Endothelial cell of hepatic sinusoid (primary cell): ENCODE measurements around the gene HLA-DRB1.
"Not testable (repeated sequence)": the region's sequence is repeated elsewhere in the genome, so short reads cannot be mapped to it uniquely, and the experiment has no call there.

Experiments
- in situ Hi-C: cut with HindIII; loops from 2 replicates; pipeline ENCODE4 v1.10.0; 2017; ENCODE audit warnings: low sequenced_read_pairs

HLA-DRB1 gene

DNA sequence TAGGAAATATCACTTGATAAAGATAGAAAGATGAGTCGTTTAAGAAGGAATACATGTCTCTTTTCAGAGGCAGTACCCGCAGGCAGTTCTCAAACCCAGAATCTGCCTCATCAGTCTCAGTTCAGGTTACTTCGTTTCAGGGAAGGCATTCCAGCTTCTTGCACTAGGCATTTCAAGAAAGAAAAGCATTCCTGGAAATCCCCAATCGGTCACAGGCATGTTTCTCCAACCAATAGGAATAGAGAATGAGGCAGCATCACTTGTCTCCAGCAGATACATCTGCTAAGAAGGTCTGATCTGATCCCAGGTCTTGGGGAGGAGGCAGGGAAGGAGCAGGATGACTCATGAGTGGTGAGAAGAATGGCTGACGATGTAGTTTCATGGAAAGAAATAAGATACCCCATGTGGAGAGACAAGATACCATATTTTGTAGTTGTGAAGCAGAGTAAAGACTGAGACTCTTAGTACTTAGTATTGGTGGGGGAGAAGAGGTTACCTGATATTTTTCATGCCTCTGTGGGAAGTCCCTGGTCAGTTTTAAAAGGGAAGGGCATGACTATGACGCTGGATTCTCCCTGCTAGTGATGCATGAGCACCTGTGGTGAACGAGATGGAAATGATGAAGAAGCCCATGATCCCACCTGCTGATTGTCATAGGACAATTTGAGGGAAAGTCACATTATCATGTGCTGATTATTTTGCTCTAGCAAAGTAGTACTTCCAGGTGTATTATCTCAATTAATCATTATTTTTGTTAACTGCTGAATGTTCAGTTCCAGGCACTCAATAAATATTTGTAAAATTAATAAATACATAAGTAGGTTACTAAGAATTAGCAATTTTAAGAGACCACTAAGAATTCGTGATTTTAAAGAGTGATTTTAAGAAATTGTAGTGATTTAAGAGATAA lies 20.3 kb upstream of the HLA-DRB1 start:
- in situ Hi-C loops, result no loop called here

- in situ Hi-C loops, result no loop called here
These were observed 19.7 kb upstream of the HLA-DRB1 start for GRCh38 chr6:32609391-32609730.

DNA sequence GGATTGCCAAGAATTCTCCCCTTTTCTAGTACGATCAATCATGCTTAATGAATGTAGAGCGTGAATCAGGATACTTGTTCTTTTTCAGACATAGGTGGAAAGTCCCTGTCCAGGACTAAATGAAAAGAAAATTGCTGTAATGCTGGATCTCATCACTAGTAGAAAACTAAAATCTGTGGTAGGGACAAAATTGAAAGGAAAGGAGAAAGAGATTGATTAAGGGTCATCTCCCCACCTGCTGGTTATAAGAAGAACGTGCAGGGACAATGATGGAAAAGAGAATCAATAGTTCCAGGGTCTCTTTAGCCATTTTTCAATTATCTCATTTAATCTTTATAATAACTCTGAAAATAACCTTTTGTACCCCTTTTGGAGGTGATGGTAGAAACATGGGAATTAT lies 18.7 kb upstream of the HLA-DRB1 start:
- in situ Hi-C loops, result no loop called here

GRCh38 chr6:32607988-32608298 lies 18.3 kb upstream of the HLA-DRB1 start:
- in situ Hi-C loops, result no loop called here

DNA sequence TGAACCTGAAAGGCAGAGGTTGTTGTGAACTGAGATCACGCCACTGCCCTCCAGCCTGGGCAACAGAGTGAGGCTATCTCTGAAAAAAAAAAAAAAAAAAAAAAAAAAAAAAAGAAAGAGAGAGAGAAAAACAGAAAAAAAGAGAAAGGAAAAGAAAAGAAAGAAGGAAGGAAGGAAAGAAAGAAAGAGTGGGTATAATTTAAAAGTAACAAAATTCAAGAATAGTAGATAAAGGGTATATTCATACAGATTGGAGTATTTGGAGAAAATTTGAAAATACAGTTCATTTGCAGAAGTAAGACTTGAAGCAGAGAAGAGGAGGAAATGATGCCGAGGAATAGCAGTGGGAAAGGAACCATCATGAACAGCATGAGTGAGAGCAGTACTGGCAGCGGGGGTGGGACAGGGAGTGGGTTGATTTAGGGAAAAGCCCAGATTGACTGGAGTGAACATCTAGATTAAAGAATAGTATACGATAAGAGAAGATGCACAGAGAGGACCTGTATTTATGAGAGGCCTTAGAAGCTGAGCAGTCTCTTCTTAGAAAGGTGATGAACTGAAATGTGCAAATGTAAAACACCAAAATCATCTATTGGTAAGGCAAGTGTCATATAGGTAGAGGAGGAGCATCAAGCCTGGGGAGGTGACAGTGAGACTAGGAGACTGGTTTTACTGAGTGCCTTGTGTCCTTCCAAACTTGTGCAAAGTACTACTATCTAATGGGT lies 17.8 kb upstream of the HLA-DRB1 start:
- in situ Hi-C loops, result no loop called here

GRCh38 chr6:32604434-32604877 lies 14.8 kb upstream of the HLA-DRB1 start:
- in situ Hi-C loops, result no loop called here

DNA sequence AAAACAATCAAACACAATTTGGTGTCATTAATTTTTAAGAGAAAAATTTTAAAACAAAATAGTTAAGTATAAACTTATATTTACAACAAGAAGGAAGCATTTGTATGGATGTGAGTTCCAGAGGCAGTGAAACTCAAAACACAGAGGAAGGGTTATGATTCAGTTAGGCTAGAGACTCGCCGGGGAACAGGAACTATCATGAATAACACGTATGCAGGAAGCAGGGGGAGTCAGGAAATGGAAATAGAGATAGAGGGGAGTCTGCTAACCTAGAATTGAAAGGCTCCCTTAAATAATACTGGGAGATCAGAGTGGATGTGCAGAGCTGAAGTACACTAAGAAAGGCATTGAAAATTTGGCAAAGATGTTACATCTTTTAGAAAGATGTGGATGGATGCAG lies 14.2 kb upstream of the HLA-DRB1 start:
- in situ Hi-C loops, result no loop called here

DNA sequence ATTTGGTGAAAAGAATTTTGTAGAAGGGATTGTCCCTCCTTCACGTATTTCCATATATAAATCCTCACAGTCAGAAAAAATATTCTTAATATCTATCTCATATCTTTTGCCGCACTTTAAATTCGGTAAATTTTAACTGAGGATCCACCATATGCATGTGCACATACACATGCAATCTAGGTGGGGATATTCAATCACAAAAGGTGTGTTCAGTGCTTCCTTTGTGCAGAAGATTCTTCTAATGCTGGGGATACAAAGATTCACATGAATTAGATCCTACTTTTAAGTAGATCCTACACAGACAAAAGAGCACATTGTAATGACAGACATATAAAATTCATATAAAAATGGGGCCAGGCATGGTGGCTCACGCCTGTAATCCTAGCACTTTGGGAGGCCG lies 13.6 kb upstream of the HLA-DRB1 start:
- in situ Hi-C loops, result no loop called here

DNA sequence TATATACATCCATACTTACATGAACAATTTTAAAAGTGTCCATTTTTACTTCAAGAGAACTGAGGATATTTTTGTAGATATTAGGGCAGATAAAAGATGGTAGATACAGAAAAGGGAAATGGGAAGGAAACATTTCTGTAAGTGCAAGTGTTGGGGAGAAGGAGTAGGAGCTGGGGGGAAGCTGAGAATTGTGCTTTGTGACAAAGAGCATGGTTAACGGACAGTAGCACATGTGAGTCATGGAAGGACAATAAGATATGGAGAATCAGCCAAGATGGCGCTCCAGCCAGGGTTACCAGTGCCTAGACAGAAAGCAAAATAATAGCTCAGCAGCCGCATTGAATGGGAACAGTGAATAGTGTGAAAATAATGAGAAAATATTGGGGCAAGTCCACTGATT lies 12.7 kb upstream of the HLA-DRB1 start:
- in situ Hi-C loops, result no loop called here

DNA sequence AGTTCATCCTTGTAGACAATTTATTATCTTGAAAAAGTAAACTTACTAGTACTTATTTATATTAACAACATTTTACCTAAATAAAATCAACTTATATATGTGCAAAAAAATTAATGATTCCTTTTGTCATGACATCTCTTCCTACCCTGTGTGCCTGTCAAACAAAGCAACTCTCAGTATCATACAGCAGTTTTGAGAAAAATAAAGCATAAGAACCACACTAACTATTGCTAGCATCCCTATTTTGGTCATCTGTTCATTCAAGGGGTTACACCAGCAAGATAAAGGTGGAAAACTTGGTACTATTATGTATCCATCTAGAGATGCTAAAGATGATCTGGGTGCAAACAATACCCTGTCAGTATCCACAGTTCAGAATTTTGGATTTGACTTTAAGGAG lies 7.4 kb upstream of the HLA-DRB1 start:
- in situ Hi-C loops, result no loop called here

DNA sequence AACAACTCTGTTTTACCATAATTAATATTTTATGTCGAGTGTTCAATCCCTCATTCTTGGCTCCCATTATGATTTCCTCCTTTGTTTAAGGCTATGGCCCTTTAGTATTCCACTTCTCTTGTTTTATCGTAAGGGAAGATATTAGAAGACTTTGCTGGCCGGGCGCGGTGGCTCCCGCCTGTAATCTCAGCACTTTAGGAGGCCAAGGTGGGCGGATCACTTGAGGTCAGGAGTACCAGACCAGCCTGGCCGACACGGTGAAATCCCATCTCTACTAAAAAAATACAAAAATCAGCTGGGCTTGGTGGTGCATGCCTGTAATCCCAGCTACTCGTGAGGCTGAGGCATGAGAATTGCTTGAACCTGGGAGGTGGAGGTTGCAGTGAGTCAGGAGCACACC lies 1.1 kb upstream of the HLA-DRB1 start:
- in situ Hi-C loops, result not testable (repeated sequence)

- in situ Hi-C loops, result no loop called here
These were observed 1.5 kb downstream of the HLA-DRB1 start for GRCh38 chr6:32588156-32588555.

DNA sequence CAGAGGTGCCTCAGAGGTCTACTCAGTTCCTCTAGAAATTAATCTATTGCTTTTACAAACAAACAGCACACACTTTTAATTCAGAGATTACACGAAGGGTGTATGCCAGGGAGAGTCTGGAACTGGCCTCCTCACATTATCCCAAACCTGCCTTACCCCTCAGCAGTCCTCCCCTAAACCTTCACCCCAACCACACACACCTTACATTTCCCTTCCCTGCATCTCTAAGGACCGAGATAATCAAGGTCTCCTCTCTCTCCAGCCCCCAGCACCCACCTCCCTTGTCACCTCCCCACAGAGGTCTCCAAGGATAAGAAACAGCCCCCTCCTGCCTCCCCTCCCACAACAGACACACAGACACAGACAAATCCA lies 6.1 kb downstream of the HLA-DRB1 start:
- in situ Hi-C loops, result no loop called here

DNA sequence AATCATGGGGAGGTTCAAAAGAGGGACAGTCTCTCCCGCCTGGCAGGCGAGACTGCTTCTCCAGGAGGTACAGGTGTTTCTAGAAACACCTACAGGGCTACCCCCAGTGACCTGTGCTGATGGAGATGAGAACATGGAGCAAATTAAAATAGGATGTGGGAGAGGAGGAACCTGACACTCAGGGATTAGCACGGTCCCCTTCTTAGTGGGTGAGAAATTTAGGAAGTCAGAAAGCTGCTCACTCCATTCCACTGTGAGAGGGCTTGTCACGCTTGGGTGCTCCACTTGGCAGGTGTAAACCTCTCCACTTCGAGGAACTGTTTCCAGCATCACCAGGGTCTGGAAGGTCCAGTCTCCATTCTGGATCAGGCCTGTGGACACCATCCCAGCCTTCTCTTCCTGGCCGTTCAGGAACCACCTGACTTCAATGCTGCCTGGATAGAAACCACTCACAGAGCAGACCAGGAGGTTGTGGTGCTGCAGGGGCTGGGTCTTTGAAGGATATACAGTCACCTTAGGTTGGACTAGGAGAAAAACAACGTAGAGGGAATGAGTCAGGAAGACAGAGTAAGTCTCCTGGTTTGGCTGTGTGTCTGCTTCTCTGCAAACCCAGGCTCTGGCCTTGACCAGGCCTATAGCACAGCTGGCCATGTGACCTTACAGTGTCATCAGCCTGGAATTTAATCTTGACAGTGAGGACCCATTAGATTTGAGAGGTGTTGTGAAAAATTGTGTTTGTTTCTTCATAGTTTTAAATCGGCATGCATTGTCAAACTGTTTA lies 8.1 kb downstream of the HLA-DRB1 start:
- in situ Hi-C loops, result no loop called here

DNA sequence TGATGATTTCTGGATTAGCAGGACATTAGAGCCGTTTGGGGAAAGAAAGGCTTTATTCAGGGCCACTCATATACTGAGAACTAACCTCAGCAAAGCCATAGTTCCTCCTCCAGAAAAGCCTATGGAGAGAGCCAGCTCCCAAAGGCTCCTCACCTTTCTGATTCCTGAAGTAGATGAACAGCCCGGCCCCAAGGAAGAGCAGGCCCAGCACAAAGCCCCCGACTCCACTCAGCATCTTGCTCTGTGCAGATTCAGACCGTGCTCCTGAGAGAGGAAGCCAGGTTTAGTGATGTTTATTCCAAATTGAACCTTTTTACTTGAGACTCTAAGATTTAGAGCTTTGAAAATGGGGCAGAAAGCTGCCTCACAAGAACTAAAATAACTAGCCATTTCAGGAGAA lies 9.1 kb downstream of the HLA-DRB1 start:
- in situ Hi-C loops, result no loop called here

- in situ Hi-C loops, result no loop called here
These were observed 10.7 kb downstream of the HLA-DRB1 start for GRCh38 chr6:32578962-32579361.

DNA sequence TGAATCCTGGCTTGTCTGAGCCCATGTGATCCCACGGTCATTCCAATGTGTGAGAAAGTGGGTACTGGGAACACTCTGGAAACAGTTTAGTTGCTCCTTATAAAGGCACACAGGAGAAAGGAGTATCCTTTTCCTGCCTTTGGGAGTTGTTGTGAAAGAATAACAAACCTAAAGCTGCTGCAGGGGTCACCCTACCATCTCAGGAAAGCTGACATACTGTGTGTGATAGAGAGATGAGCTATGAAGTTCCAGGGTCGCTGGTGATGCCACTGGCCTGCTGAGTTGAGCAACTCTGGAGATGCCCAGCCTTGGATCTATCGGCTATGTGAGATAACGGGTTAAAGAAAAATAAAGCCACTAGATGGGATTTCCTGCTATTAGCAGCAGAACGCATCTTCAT lies 12.2 kb downstream of the HLA-DRB1 start:
- in situ Hi-C loops, result not testable (repeated sequence)

DNA sequence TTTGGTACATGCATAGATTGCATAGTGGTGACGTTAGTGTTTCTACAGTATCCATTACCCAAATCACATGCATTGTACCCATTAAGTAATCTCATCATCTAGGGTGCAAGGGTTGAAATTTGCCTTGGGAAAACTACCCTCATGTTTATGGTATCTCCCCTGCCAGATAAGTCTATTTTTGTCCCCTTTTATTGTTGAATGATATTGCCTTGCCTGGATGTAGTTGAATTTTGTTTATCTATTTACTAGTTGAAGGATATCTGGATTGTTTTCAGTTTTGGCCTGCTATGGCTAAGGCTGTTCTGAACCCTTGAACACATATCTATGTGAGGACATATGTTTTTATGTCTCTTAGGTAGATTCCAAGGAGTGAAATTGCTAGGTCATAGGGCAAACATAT lies 13.4 kb downstream of the HLA-DRB1 start:
- in situ Hi-C loops, result no loop called here

GRCh38 chr6:32570363-32570905 lies 19.2 kb downstream of the HLA-DRB1 start:
- in situ Hi-C loops, result no loop called here

DNA sequence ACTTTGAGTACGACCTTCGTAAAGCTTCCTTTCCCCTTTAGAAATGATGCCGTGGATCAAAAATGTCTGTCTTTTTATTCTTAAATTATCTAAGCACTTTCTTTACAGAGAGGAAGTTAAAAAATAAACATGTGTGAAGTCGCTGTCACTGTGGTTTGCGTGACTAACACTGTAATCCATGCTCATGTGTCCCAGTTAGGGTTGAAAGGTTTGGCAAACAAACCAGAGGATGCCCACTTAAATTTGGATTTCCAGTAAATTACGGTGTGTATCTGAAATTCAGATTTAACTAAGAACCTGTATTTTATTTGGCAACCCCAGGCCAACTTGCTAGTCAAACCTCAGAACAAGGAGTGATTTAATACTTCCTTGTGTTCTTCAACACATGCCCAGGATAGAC lies 21.1 kb downstream of the HLA-DRB1 start:
- in situ Hi-C loops, result no loop called here

DNA sequence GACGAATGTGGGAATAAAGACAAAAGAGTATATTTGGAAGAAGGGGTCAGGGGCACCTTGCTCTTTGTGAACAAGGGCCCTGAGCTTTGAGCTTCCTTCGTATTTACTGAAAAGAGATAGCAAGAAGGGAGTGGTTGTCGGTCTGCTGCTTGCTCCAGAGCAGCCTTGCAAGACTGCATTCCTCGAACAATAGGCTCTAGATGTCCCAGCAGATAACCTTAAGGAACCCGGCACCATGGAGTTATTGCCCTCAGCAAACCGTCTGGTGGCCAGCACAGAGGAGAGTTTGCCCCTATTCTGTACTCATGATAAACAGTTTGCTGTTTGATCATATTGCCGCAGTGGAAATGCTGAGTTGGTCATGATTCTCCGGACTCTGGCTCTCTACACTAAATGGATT lies 22.7 kb downstream of the HLA-DRB1 start:
- in situ Hi-C loops, result no loop called here
